ENCODE results near the gene TANGO2.

TANGO2 gene

GRCh38 chr22:20101638-20102037, 80.7 kb downstream of the TANGO2 start:
- Histone ChIP-seq H3K36me3 (ENCODE audit: control insufficient read depth in 1 of 2, insufficient read depth in 2 of 2, low read length in 2 of 2) (peaks cover 59 to 68% of the 10 kb centered on the region in 2 experiments), H2BK12ac (ENCODE audit: low read length) (no peak overlapping the region), H2AK5ac (ENCODE audit: low read length) (no peak overlapping the region), H3K23ac (ENCODE audit: low read length) (no peak overlapping the region), H3K9me3 (ENCODE audit: insufficient read depth, low read depth, low read length) (no peaks in the 10 kb centered on the region), H4K8ac (ENCODE audit: low read depth, low read length) (no peak overlapping the region), H3K27me3 (ENCODE audit: insufficient read depth, low read length) (no peaks in the 10 kb centered on the region), H2BK120ac (ENCODE audit: insufficient read depth, low read length, poor library complexity) (no peak overlapping the region), H4K12ac (ENCODE audit: low read depth, low read length) (no peak overlapping the region), H3K4me2 (ENCODE audit: low read length) (no peak overlapping the region), H3K18ac (ENCODE audit: low read length) (no peak overlapping the region), H3K9ac (ENCODE audit: low read length) (no peak overlapping the region), H3K4me1 (ENCODE audit: control insufficient read depth in 1 of 2, insufficient read depth in 2 of 2, low read length in 2 of 2) (no peaks in the 10 kb centered on the region), H3K4me3 (ENCODE audit: low read depth, low read length) (no peak overlapping the region), H3K27ac (ENCODE audit: low read depth, low read length) (no peak overlapping the region), H4K91ac (ENCODE audit: low read depth, low read length) (no peak overlapping the region), H3K4ac (ENCODE audit: low read depth, low read length) (no peak overlapping the region), H3K79me2 (ENCODE audit: control insufficient read depth, insufficient read depth, low read length, poor library complexity) (no peaks in the 10 kb centered on the region), H2AFZ (ENCODE audit: insufficient read depth, low read length, poor library complexity) (no peak overlapping the region), H3K14ac (ENCODE audit: low read length) (no peak overlapping the region), H2BK5ac (ENCODE audit: low read depth, low read length, poor library complexity) (no peak overlapping the region), H3K79me1 (ENCODE audit: low read length) (no peaks in the 10 kb centered on the region)
- no CpG with 5 or more reads among the region's 8 CpGs for WGBS (ENCODE audit: extremely low coverage, insufficient coverage, insufficient read length)
- no peak for DNase-seq

DNA sequence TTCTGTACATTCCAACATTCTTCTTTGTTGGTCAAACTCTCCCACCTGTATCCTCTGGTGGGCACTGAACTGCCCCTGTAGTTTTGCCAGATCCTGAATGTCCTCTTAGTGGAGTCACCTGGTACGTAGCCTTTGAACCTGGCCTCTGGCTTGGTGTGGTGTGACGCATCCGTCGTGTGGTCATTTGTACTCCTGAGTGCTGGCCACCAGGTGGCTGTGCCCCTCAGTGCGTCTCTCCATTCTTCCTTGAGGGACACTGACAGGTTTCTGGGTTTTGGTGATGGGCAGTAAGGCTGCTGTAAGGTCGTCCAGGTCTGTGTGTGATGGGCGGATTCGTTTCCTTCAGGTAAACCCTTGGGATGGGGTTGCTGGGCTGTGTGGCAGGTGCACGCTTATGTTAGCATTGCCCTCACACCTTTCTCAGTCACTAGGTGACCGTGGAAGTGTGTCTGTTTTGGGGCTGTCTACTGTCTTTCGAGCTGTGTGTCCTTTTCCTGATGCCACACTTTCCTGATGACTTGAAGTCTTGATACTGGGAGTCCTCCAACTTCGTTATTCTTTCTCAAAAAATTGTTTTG, 81.4 kb downstream of the TANGO2 start:
- H3K14ac ChIP-seq (ENCODE audit: low read length): no peak overlapping the region
- no peak overlapping the region for H2BK5ac ChIP-seq (ENCODE audit: low read depth, low read length, poor library complexity)
- no peak overlapping the region for H2AK5ac ChIP-seq (ENCODE audit: low read length)
- H3K4me2 ChIP-seq (ENCODE audit: low read length): no peak overlapping the region
- no peaks in the 10 kb centered on the region for H3K9me3 ChIP-seq (ENCODE audit: insufficient read depth, low read depth, low read length)
- WGBS (ENCODE audit: extremely low coverage, insufficient coverage, insufficient read length): no CpG with 5 or more reads among the region's 12 CpGs
- no peak overlapping the region for H2AFZ ChIP-seq (ENCODE audit: insufficient read depth, low read length, poor library complexity)
- H2BK120ac ChIP-seq (ENCODE audit: insufficient read depth, low read length, poor library complexity): no peak overlapping the region
- no peaks in the 10 kb centered on the region for H3K79me2 ChIP-seq (ENCODE audit: control insufficient read depth, insufficient read depth, low read length, poor library complexity)
- no peak overlapping the region for H4K8ac ChIP-seq (ENCODE audit: low read depth, low read length)
- no peak for DNase-seq
- no peak overlapping the region for H3K4me3 ChIP-seq (ENCODE audit: low read depth, low read length)
- no peak overlapping the region for H3K4ac ChIP-seq (ENCODE audit: low read depth, low read length)
- H3K23ac ChIP-seq (ENCODE audit: low read length): no peak overlapping the region
- H3K18ac ChIP-seq (ENCODE audit: low read length): no peak overlapping the region
- H4K12ac ChIP-seq (ENCODE audit: low read depth, low read length): no peak overlapping the region
- H4K91ac ChIP-seq (ENCODE audit: low read depth, low read length): no peak overlapping the region
- H3K79me1 ChIP-seq (ENCODE audit: low read length): no peaks in the 10 kb centered on the region
- no peaks in the 10 kb centered on the region for H3K27me3 ChIP-seq (ENCODE audit: insufficient read depth, low read length)
- peaks cover 66 to 74% of the 10 kb centered on the region in 2 experiments for H3K36me3 ChIP-seq (ENCODE audit: control insufficient read depth in 1 of 2, insufficient read depth in 2 of 2, low read length in 2 of 2)
- no peaks in the 10 kb centered on the region for H3K4me1 ChIP-seq (ENCODE audit: control insufficient read depth in 1 of 2, insufficient read depth in 2 of 2, low read length in 2 of 2)
- H2BK12ac ChIP-seq (ENCODE audit: low read length): no peak overlapping the region
- no peak overlapping the region for H3K27ac ChIP-seq (ENCODE audit: low read depth, low read length)
- H3K9ac ChIP-seq (ENCODE audit: low read length): no peak overlapping the region

DNA sequence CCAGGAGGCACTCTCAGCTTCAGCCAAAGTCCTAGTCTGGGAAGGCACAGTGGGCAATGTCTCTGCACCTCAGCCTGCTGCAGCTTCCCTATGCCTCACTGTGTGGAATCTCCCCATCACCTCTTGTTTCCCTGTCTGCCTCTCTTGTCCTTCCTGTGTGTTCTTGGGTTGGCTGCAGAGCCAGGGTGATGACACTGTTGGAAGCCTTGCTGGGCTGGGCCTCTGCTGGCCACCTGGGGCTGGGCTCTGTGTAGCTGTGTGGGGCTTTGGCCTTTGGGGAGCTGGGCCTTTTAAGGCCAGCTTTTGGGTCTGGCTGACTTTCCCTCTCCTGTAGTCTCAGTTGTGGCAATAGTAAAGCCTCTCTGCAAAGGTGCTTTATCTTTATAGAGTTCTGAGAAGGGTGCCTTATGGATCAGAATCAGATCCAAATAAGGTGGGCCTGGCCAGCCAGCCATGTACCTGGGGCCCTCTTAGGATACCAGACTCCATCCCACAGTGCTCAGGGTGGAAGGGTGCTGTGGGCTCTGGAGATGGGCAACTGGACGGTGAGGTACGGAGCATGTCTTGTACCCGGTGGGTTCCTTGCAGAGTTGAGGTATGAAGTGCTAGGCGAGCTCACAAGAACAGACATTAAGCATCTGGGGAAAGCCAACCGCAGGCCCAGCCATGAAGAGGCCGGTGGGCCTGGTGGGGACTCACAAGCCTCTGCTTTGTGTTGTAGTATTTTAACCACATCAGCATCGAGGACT, 84.7 kb downstream of the TANGO2 start:
- H2AFZ ChIP-seq (ENCODE audit: insufficient read depth, low read length, poor library complexity): no peak overlapping the region
- no peaks in the 10 kb centered on the region for H3K79me2 ChIP-seq (ENCODE audit: control insufficient read depth, insufficient read depth, low read length, poor library complexity)
- no peaks in the 10 kb centered on the region for H3K27me3 ChIP-seq (ENCODE audit: insufficient read depth, low read length)
- H3K4me1 ChIP-seq (ENCODE audit: control insufficient read depth in 1 of 2, insufficient read depth in 2 of 2, low read length in 2 of 2): no peaks in the 10 kb centered on the region
- no peak for DNase-seq
- H3K4me2 ChIP-seq (ENCODE audit: low read length): no peak overlapping the region
- no peak overlapping the region for H2BK12ac ChIP-seq (ENCODE audit: low read length)
- H3K4ac ChIP-seq (ENCODE audit: low read depth, low read length): no peak overlapping the region
- H4K91ac ChIP-seq (ENCODE audit: low read depth, low read length): no peak overlapping the region
- H3K23ac ChIP-seq (ENCODE audit: low read length): no peak overlapping the region
- H3K9ac ChIP-seq (ENCODE audit: low read length): no peak overlapping the region
- H3K14ac ChIP-seq (ENCODE audit: low read length): no peak overlapping the region
- no peak overlapping the region for H2AK5ac ChIP-seq (ENCODE audit: low read length)
- no peak overlapping the region for H4K8ac ChIP-seq (ENCODE audit: low read depth, low read length)
- no peak overlapping the region for H4K12ac ChIP-seq (ENCODE audit: low read depth, low read length)
- no peak overlapping the region for H3K4me3 ChIP-seq (ENCODE audit: low read depth, low read length)
- no peak overlapping the region for H2BK120ac ChIP-seq (ENCODE audit: insufficient read depth, low read length, poor library complexity)
- no CpG with 5 or more reads among the region's 7 CpGs for WGBS (ENCODE audit: extremely low coverage, insufficient coverage, insufficient read length)
- H3K9me3 ChIP-seq (ENCODE audit: insufficient read depth, low read depth, low read length): no peaks in the 10 kb centered on the region
- H3K79me1 ChIP-seq (ENCODE audit: low read length): no peaks in the 10 kb centered on the region
- H3K27ac ChIP-seq (ENCODE audit: low read depth, low read length): no peak overlapping the region
- no peak overlapping the region for H3K18ac ChIP-seq (ENCODE audit: low read length)
- H3K36me3 ChIP-seq (ENCODE audit: control insufficient read depth in 1 of 2, insufficient read depth in 2 of 2, low read length in 2 of 2): peaks cover 84% of the 10 kb centered on the region in 2 experiments
- no peak overlapping the region for H2BK5ac ChIP-seq (ENCODE audit: low read depth, low read length, poor library complexity)

- no peak overlapping the region for H4K8ac ChIP-seq (ENCODE audit: low read depth, low read length)
- H3K4me3 ChIP-seq (ENCODE audit: low read depth, low read length): no peak overlapping the region
- H2BK5ac ChIP-seq (ENCODE audit: low read depth, low read length, poor library complexity): no peak overlapping the region
- DNase-seq: no peak
- H3K4me1 ChIP-seq (ENCODE audit: control insufficient read depth in 1 of 2, insufficient read depth in 2 of 2, low read length in 2 of 2): no peaks in the 10 kb centered on the region
- no peak overlapping the region for H3K9ac ChIP-seq (ENCODE audit: low read length)
- H3K18ac ChIP-seq (ENCODE audit: low read length): no peak overlapping the region
- no peak overlapping the region for H3K23ac ChIP-seq (ENCODE audit: low read length)
- no peak overlapping the region for H3K4ac ChIP-seq (ENCODE audit: low read depth, low read length)
- H3K27ac ChIP-seq (ENCODE audit: low read depth, low read length): no peak overlapping the region
- peaks cover 82 to 84% of the 10 kb centered on the region in 2 experiments for H3K36me3 ChIP-seq (ENCODE audit: control insufficient read depth in 1 of 2, insufficient read depth in 2 of 2, low read length in 2 of 2)
- WGBS (ENCODE audit: extremely low coverage, insufficient coverage, insufficient read length): no CpG with 5 or more reads among the region's 20 CpGs
- H4K91ac ChIP-seq (ENCODE audit: low read depth, low read length): no peak overlapping the region
- H3K14ac ChIP-seq (ENCODE audit: low read length): no peak overlapping the region
- no peaks in the 10 kb centered on the region for H3K27me3 ChIP-seq (ENCODE audit: insufficient read depth, low read length)
- H4K12ac ChIP-seq (ENCODE audit: low read depth, low read length): no peak overlapping the region
- H2AFZ ChIP-seq (ENCODE audit: insufficient read depth, low read length, poor library complexity): no peak overlapping the region
- H2BK12ac ChIP-seq (ENCODE audit: low read length): no peak overlapping the region
- no peak overlapping the region for H2AK5ac ChIP-seq (ENCODE audit: low read length)
- H3K79me1 ChIP-seq (ENCODE audit: low read length): no peaks in the 10 kb centered on the region
- no peak overlapping the region for H3K4me2 ChIP-seq (ENCODE audit: low read length)
- H3K79me2 ChIP-seq (ENCODE audit: control insufficient read depth, insufficient read depth, low read length, poor library complexity): no peaks in the 10 kb centered on the region
- no peak overlapping the region for H2BK120ac ChIP-seq (ENCODE audit: insufficient read depth, low read length, poor library complexity)
- no peaks in the 10 kb centered on the region for H3K9me3 ChIP-seq (ENCODE audit: insufficient read depth, low read depth, low read length)
These were observed 85.4 kb downstream of the TANGO2 start for GRCh38 chr22:20106205-20106848.
